Activated naive CD4-positive, alpha-beta T cell treated with anti-CD3 and anti-CD28 coated beads, Interleukin-2, amount 10 ng/mL, durations not matched to agents 7 days and 5 days (primary cell): Measurements from ENCODE around the gene PIGL.

ENCODE experiments used
- CTCF ChIA-PET: fragments of 350-600 bp; sonication (Branson Sonifier 250); formaldehyde crosslinking; loops from one replicate; lab custom pipeline; 2021; ENCODE audit warnings: antibody characterized with exemption; lab: Charles Lee
- DNase-seq: peaks from one replicate; pipeline ENCODE4 v3.0.0-alpha.2; 2020
- H3K27ac Mint-ChIP-seq: one replicate; pipeline ENCODE4 v1.8.0; 2021; ENCODE audit warnings: mild to moderate bottlenecking, moderate library complexity, mixed read lengths
- H3K27me3 Mint-ChIP-seq: one replicate; pipeline ENCODE4 v1.8.0; 2021; ENCODE audit warnings: mild to moderate bottlenecking, mixed read lengths
- H3K36me3 Mint-ChIP-seq: one replicate; pipeline ENCODE4 v1.8.0; 2021; ENCODE audit warnings: mixed read lengths
- H3K4me1 Mint-ChIP-seq: one replicate; pipeline ENCODE4 v1.8.0; 2021; ENCODE audit warnings: mixed read lengths
- H3K4me3 Mint-ChIP-seq: one replicate; pipeline ENCODE4 v1.8.0; 2021; ENCODE audit warnings: mild to moderate bottlenecking, moderate library complexity, mixed read lengths
- H3K9me3 Mint-ChIP-seq: one replicate; pipeline ENCODE4 v1.8.0; 2021; ENCODE audit warnings: mixed read lengths

PIGL gene

DNA sequence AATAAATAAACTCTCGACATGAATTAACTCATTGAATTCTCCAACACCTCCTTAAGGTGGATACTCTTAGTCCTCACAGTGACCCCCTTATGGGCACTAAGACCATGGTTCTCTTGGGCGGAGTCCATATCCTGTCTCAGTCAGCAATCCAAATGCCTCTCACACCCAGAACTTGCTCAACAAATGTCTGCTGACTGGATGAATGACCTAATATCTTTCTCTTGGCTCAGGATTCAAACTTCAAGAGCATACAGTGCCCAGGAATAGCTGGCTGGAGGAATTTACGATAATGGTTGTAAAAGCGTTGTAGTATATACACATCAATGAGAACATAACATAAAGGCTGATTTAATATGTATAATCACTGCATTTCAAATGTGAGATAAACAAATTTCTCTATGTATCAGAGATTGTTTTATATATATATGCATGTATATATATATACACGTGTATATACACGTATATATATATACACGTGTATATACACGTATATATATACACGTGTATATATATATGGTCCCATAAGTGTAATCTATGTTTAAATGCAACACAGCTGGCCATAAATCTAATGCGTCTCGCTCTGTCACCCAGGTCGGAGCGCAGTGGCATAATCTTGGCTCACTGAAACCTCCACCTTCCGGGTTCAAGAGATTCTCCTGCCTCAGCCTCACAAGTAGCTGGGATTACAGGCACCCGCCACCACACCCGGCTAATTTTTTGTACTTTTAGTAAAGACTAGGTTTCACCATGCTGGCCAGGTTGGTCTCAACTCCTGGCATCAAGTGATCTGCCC lies 157.3 kb downstream of the PIGL start:
- Mint-ChIP-seq H3K4me1 (no peaks in the 10 kb centered on the region), H3K4me3 (no peak overlapping the region), H3K36me3 (no peaks in the 10 kb centered on the region), H3K27ac (no peak overlapping the region), H3K27me3 (peaks cover 15% of the 10 kb centered on the region), H3K9me3 (no peaks in the 10 kb centered on the region)
- no peak for DNase-seq
- CTCF ChIA-PET = interaction anchor here (1.0 to 4.7 kb wide), 2 partner anchors 11 to 41 kb away, joined by 3 to 30 read pairs; partner anchors contain the start of gene TRPV2
